Measurements from ENCODE around the gene CST7.
"Not testable (repeated sequence)": the region's sequence is repeated elsewhere in the genome, so short reads cannot be mapped to it uniquely, and the experiment has no call there.

CST7 gene

GRCh38 chr20:24987244-24987643 is 38.2 kb downstream of the CST7 start:
- no peak for DNase-seq

GRCh38 chr20:24987873-24988835 is 39.1 kb downstream of the CST7 start:
- no peak for DNase-seq

GRCh38 chr20:24989162-24989561 is 40.1 kb downstream of the CST7 start:
- DNase-seq: no peak

- DNase-seq: no peak
Measured at GRCh38 chr20:24990810-24991252, 41.8 kb downstream of the CST7 start.

- DNase-seq: peak in 1 of 2 donors; percentile 12
Measured at GRCh38 chr20:24991897-24992486, 42.9 kb downstream of the CST7 start.

GRCh38 chr20:24992487-24993205 is 43.6 kb downstream of the CST7 start, which contains the start of gene APMAP:
APMAP (minus strand) TSS chr20:24992751; CDS start chr20:24992688, 63 bp downstream.
- DNase-seq: peak; percentile 90 to 96

GRCh38 chr20:24993337-24994185 is 44.5 kb downstream of the CST7 start:
- peak in 1 of 2 donors; percentile 23 for DNase-seq

- no peak for DNase-seq
Measured at GRCh38 chr20:24994186-24994465, 45.1 kb downstream of the CST7 start.

GRCh38 chr20:24994470-24995368 is 45.6 kb downstream of the CST7 start:
- peak; percentile 48 to 93 for DNase-seq

GRCh38 chr20:24995741-24996448 is 46.8 kb downstream of the CST7 start:
- no peak for DNase-seq

GRCh38 chr20:24996449-24997377 is 47.6 kb downstream of the CST7 start:
- no peak for DNase-seq

GRCh38 chr20:24998121-24998520 is 49.1 kb downstream of the CST7 start:
- DNase-seq: no peak

GRCh38 chr20:24998631-24999445 is 49.8 kb downstream of the CST7 start:
- no peak for DNase-seq

- DNase-seq: no peak
Measured at GRCh38 chr20:24999568-24999967, 50.5 kb downstream of the CST7 start.

- no peak for DNase-seq
Measured at GRCh38 chr20:25000268-25000801, 51.3 kb downstream of the CST7 start.

- not testable (repeated sequence) for DNase-seq
Measured at GRCh38 chr20:25001323-25001722, 52.3 kb downstream of the CST7 start.

- no peak for DNase-seq
Measured at GRCh38 chr20:25003002-25003401, 53.9 kb downstream of the CST7 start.

- no peak for DNase-seq
Measured at GRCh38 chr20:25005220-25005619, 56.2 kb downstream of the CST7 start.
